Motor neuron (in vitro differentiated cells): Measurements from ENCODE around the gene LDLRAD4. TPM values are rescaled to one million over a fixed set of nuclear protein-coding genes. Genes with fewer than 3 reads are reported as not detected.

Source experiments
- ATAC-seq, 8 experiments: fragments of 200-7000 bp; cut with Tn5 transposase; replicated peaks in 6 of 8; 2 replicates each; pipeline ENCODE4 v1.8.0; 2021; ENCODE audit warnings: mild to moderate bottlenecking in 8 of 8, moderate library complexity in 8 of 8
- H3K27ac ChIP-seq, 2 donors: fragments of 250-450 bp; sonication (Bioruptor Pico); 2 replicates each; pipeline ENCODE4 v1.9.0; 2021; ENCODE audit warnings: antibody characterized with exemption in 2 of 2, mild to moderate bottlenecking in 2 of 2, moderate library complexity in 1 of 2
- H3K4me1 ChIP-seq, 2 donors: fragments of 250-450 bp; sonication (Bioruptor Pico); replicated peaks in 1 of 2; 2 replicates each; pipeline ENCODE4 v1.6.1; 2021; ENCODE audit warnings: antibody characterized with exemption in 2 of 2, mild to moderate bottlenecking in 2 of 2, moderate library complexity in 1 of 2
- H3K4me3 ChIP-seq, 5 donors: fragments of 250-450 bp; sonication (Bioruptor Pico); 2 replicates each; pipeline ENCODE4 v1.9.0; 2021; ENCODE audit warnings: antibody characterized with exemption in 5 of 5, mild to moderate bottlenecking in 5 of 5, moderate library complexity in 4 of 5
- WGBS, 10 experiments: fragments of 450-650 bp; shearing (Covaris generic); methylation state at CpG; one replicate each; pipeline ENCODE4 v1.0.0; 2022; 5-methylcytosine and 5-hydroxymethylcytosine counted together
- in situ Hi-C, 9 experiments: fragments of 400-800 bp; cut with MboI; loops; one replicate each; pipeline ENCODE4 v1.15.0; 2021; ENCODE audit warnings: low sequenced_read_pairs in 9 of 9, low pct_unique_long_range_greater_than_20kb in 2 of 9; ENCODE audit not compliant: unreplicated experiment in 9 of 9
- total RNA-seq, 8 experiments: library from RNA; unstranded; fragments of 300-600 nt; gene quantifications; 2 replicates each; pipeline versions ENCODE4 v1.2.3 to v1.2.4, GENCODE V29; 2022

LDLRAD4 gene
- total RNA-seq, 8 experiments from 2014 or later: 0.25 to 39.8 (median 1.8) TPM

DNA sequence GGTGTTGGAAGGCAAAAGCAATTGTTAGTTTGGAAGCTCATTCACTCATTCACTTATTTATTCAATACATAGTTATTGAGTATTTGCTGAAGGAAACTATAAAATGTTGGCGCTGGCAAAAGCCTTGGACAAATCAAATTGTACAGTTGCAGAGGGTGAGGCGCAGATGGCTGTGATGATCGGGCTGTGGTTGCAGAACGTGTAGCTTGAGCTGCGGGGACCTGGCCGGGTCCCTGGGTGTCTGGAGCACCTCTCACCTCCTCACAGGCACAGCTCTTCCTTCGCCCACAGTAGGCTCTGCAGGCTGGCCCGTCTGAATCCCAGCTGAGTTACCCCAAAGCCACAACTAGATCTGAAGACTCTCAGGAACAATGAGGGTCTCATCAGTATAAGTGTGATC is 72.7 kb downstream of the LDLRAD4 start:
- no peak for ATAC-seq
- no peak overlapping the region for H3K27ac ChIP-seq
- in situ Hi-C loops: no loop called here
- no peak overlapping the region for H3K4me3 ChIP-seq
- no peaks in the 10 kb centered on the region for H3K4me1 ChIP-seq
- WGBS, 10 experiments: 58 to 100% (median 97%) methylated on average over 1 to 5 of the region's 8 CpGs; no CpG with 5 or more reads in 5 of the 10 experiments

GRCh38 chr18:13291745-13292447 is 73.3 kb downstream of the LDLRAD4 start:
- no peak for ATAC-seq
- Histone ChIP-seq H3K4me3 (no peak overlapping the region), H3K27ac (no peak overlapping the region), H3K4me1 (no peaks in the 10 kb centered on the region)
- in situ Hi-C loops: no loop called here
- WGBS, 10 experiments: 47 to 100% (median 76%) methylated on average over 2 to 5 of the region's 7 CpGs

DNA sequence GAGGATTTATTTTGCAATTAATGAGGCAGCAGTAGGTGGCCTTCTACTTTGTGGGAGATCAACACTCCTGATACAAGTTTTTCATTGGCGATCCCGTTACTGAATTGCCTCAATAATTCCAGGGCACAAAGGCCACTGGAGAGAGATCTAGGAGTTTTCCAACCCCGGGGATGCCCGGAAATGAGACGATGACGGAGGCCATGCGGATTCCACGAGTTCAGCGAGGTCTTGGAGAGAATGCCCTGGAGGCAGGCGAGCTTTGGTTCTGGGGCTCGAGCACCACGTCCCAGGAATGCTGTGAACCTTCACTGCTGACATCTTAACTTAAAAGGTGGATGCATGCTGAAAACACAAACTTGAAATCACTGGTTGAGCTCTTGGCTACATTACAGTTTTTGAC is 74.2 kb downstream of the LDLRAD4 start:
- H3K27ac ChIP-seq: no peak overlapping the region
- 75 to 100% (median 91%) methylated on average over 3 to 11 of the region's 12 CpGs; no CpG with 5 or more reads in 3 of the 10 experiments for WGBS, 10 experiments
- no peaks in the 10 kb centered on the region for H3K4me1 ChIP-seq
- ATAC-seq: no peak
- in situ Hi-C loops: no loop called here
- no peak overlapping the region for H3K4me3 ChIP-seq

DNA sequence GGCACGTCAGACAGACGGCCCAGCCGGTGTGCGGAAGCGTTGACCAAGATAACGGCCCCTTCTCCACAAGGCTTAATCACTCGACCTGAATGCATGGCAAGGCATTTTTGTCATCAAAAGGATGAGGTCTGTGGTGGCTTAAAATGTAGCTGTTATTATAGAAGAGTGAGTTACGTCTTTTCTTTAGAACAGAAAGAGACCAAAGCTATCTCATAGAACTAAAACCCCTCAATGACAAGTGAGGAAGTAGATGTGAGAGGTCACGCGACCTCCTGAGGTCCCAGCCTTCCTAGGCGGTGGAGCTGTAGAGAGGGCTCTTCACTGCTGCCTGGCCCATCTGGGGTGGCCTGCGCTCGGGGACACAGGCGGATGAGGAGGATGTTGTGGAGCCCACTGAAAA is 75.7 kb downstream of the LDLRAD4 start:
- ATAC-seq: no peak
- in situ Hi-C loops: no loop called here
- H3K4me3 ChIP-seq: no peak overlapping the region
- H3K27ac ChIP-seq: no peak overlapping the region
- WGBS, 10 experiments: 60 to 100% (median 84%) methylated on average over 1 to 11 of the region's 14 CpGs; no CpG with 5 or more reads in 3 of the 10 experiments
- no peaks in the 10 kb centered on the region for H3K4me1 ChIP-seq

DNA sequence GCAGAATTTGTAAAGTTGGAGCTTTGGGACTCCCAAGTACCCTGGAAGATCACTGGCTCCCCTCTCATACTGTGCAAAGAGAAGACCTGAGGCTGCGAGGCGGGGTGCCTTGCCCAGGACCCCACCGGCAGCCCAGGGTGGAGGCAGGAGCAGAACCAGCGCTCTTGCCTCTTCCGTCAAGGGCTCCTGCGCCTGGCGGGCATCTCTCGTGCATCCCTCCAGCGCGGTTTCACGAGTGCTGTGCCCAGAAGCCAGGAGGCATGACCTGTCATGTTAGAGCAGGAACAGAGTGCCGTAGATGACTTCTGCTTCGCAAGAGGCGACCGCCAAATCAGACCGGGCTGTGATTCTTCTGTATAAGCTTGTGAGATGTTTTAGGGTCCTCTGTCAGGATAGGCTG is 77.3 kb downstream of the LDLRAD4 start:
- Histone ChIP-seq H3K4me1 (no peaks in the 10 kb centered on the region), H3K27ac (no peak overlapping the region), H3K4me3 (no peak overlapping the region)
- ATAC-seq: no peak
- WGBS, 10 experiments: 79 to 100% (median 88%) methylated on average over 1 to 15 of the region's 16 CpGs; no CpG with 5 or more reads in 1 of the 10 experiments
- in situ Hi-C loops: no loop called here

GRCh38 chr18:13296867-13297574 is 78.5 kb downstream of the LDLRAD4 start:
- Histone ChIP-seq H3K4me3 (no peak overlapping the region), H3K27ac (no peak overlapping the region), H3K4me1 (peaks cover 0 to 5% of the 10 kb centered on the region in 2 donors)
- ATAC-seq: no peak
- WGBS, 10 experiments: 38 to 88% (median 73%) methylated on average over 1 to 14 of the region's 15 CpGs; no CpG with 5 or more reads in 2 of the 10 experiments
- in situ Hi-C loops: no loop called here

DNA sequence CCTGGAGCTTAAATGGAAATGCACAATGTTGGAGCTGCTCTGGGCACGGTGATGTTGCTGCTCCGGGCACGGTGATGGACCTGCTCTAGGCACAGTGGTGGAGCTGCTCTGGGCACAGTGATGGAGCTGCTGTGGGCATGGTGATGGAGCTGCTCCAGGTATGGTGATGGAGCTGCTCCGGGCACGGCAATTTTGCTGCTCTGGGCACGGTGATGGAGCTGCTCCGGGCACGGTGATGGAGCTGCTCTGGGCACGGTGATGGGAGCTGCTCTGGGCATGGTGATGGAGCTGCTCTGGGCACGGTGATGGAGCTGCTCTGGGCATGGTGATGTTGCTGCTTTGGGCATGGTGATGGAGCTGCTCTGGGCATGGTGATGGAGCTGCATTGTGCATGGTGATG is 79.7 kb downstream of the LDLRAD4 start:
- Histone ChIP-seq H3K27ac (no peak overlapping the region), H3K4me1 (peaks cover 0 to 15% of the 10 kb centered on the region in 2 donors), H3K4me3 (no peak overlapping the region)
- in situ Hi-C loops: no loop called here
- 16 to 95% (median 80%) methylated on average over 2 to 7 of the region's 10 CpGs; no CpG with 5 or more reads in 7 of the 10 experiments for WGBS, 10 experiments
- ATAC-seq: no peak

DNA sequence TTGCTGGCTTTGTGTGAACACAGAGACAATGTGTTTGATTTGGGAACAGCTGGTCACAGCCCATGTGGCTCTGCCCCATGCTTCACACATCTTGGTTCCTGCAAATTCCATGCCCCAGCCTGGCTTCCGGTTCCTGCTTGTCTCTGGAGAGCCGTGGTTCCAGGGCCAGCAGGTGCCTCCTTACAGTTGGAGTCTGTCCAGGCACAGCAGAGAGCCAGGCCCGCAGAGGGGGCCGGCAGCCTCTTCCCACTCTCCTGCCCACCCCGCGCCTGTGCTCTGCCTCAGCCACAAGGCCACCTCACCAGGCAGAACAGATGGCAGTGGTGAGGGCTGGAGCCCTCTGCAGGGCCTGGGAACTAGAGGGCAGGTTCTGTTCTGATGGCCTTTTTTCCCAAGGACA is 81.5 kb downstream of the LDLRAD4 start:
- 77 to 100% (median 89%) methylated on average over 2 to 6 of the region's 6 CpGs; no CpG with 5 or more reads in 7 of the 10 experiments for WGBS, 10 experiments
- in situ Hi-C loops: no loop called here
- Histone ChIP-seq H3K4me1 (peaks cover 0 to 15% of the 10 kb centered on the region in 2 donors), H3K4me3 (no peak overlapping the region), H3K27ac (no peak overlapping the region)
- no peak for ATAC-seq

DNA sequence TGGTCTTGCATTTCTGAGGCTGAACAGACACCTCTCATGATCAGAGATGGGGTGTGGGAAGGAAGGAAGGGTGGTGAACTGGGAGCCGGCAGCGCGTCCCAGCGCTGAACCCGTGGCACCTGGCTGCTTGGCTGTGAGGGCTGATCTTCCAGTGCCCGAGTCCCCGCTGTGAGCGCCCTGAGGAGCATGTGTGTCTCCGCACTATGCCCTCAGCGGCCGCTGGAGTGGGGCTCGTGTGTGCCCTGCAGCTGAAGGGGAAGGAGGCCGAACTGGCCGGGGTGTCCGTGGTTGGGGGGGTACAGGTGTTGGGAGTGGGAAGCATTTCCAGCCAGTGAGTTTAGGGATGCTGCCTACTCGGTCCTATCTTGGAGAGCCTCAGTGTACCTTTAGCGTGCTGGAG is 82.2 kb downstream of the LDLRAD4 start:
- H3K4me3 ChIP-seq: no peak overlapping the region
- no peak for ATAC-seq
- WGBS, 10 experiments: 88% methylated on average over 7 of the region's 17 CpGs; no CpG with 5 or more reads in 9 of the 10 experiments
- no peak overlapping the region for H3K27ac ChIP-seq
- in situ Hi-C loops: no loop called here
- peaks cover 0 to 15% of the 10 kb centered on the region in 2 donors for H3K4me1 ChIP-seq

DNA sequence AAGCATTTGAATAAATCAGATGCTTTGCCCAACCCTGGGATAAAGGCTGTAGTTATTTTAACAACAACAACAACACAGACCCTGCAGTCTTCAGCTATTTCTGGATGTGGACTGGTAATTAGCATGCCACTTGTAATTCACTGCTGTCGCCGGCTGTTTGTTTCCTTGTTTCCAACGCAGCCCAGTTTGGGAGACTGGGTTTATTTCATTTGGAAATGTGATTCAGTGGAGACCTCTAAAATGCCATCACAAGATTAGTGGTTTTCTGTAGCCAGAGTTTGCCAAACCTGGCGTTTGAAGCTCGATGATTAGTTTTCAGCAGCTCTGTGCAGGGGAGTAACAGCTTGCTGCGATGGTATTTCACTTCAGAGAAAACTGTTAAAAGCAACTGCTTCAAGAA is 83.5 kb downstream of the LDLRAD4 start:
- Histone ChIP-seq H3K27ac (no peak overlapping the region), H3K4me1 (peaks cover 0 to 15% of the 10 kb centered on the region in 2 donors), H3K4me3 (no peak overlapping the region)
- peak in 5 of 8 experiments; percentile 24 to 68 (median 53) for ATAC-seq
- WGBS, 10 experiments: 0 to 60% (median 18%) methylated on average over 1 to 6 of the region's 6 CpGs; no CpG with 5 or more reads in 3 of the 10 experiments
- in situ Hi-C loops: no loop called here

- H3K27ac ChIP-seq: no peak overlapping the region
- WGBS, 10 experiments: 0 to 85% (median 41%) methylated on average over 1 to 7 of the region's 8 CpGs; no CpG with 5 or more reads in 1 of the 10 experiments
- H3K4me3 ChIP-seq: no peak overlapping the region
- peaks cover 0 to 15% of the 10 kb centered on the region in 2 donors for H3K4me1 ChIP-seq
- peak in 5 of 8 experiments; percentile 41 to 74 (median 42) for ATAC-seq
- in situ Hi-C loops: no loop called here
Measured at GRCh38 chr18:13302457-13303225, 84.1 kb downstream of the LDLRAD4 start.

GRCh38 chr18:13303756-13304364 is 85.3 kb downstream of the LDLRAD4 start:
- WGBS, 10 experiments: 53 to 100% (median 67%) methylated on average over 1 to 4 of the region's 6 CpGs; no CpG with 5 or more reads in 5 of the 10 experiments
- ATAC-seq: no peak
- Histone ChIP-seq H3K4me1 (peaks cover 0 to 15% of the 10 kb centered on the region in 2 donors), H3K27ac (no peak overlapping the region), H3K4me3 (no peak overlapping the region)
- in situ Hi-C loops: no loop called here
